Measurements from ENCODE around the gene IQCH. TPM values are rescaled to one million over a fixed set of nuclear protein-coding genes. Genes with fewer than 3 reads are reported as not detected.

The IQCH gene
- total RNA-seq, 2 donors from 2014 or later = 1.6 to 6.7 TPM

DNA sequence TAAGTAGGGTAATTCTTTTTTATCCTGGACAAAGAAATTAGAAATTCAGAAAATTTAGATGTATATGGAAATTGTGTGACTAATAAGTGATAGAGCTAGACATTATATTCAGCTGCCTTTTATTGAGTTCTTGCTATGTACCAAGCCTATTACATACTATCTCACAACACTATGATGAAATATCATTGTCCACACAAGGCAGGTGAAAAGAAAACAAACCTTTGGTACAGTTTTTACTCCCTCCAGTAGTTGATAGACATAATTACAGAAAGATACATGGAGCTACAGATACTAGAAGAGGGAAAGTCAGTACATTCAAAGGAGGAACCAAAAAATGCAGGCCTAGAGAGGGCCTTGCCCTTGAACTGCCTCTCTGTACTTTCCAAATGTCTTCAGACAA is 4.8 kb downstream of the IQCH start:
- H3K36me3 ChIP-seq (replicated peaks in 1 of 2; ENCODE audit: insufficient read depth in 1 of 2, low read depth in 2 of 2) = no peaks in the 10 kb centered on the region
- intact Hi-C loops (cut with DNase I) = no loop called here
- ATAC-seq (no peak), DNase-seq (no peak)
- TF ChIP-seq, protein P1, sequence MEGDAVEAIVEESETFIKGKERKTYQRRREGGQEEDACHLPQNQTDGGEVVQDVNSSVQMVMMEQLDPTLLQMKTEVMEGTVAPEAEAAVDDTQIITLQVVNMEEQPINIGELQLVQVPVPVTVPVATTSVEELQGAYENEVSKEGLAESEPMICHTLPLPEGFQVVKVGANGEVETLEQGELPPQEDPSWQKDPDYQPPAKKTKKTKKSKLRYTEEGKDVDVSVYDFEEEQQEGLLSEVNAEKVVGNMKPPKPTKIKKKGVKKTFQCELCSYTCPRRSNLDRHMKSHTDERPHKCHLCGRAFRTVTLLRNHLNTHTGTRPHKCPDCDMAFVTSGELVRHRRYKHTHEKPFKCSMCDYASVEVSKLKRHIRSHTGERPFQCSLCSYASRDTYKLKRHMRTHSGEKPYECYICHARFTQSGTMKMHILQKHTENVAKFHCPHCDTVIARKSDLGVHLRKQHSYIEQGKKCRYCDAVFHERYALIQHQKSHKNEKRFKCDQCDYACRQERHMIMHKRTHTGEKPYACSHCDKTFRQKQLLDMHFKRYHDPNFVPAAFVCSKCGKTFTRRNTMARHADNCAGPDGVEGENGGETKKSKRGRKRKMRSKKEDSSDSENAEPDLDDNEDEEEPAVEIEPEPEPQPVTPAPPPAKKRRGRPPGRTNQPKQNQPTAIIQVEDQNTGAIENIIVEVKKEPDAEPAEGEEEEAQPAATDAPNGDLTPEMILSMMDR (IDR thresholded peaks at IDR 0.05) = no peak
- TF ChIP-seq POLR2A (IDR thresholded peaks at IDR 0.05) = no peak
- H3K27me3 ChIP-seq = no peaks in the 10 kb centered on the region
- no peak overlapping the region for H3K27ac ChIP-seq
- H3K9me3 ChIP-seq = no peaks in the 10 kb centered on the region
- peaks cover 14% of the 10 kb centered on the region for H3K4me1 ChIP-seq
- H3K4me3 ChIP-seq = no peak overlapping the region

DNA sequence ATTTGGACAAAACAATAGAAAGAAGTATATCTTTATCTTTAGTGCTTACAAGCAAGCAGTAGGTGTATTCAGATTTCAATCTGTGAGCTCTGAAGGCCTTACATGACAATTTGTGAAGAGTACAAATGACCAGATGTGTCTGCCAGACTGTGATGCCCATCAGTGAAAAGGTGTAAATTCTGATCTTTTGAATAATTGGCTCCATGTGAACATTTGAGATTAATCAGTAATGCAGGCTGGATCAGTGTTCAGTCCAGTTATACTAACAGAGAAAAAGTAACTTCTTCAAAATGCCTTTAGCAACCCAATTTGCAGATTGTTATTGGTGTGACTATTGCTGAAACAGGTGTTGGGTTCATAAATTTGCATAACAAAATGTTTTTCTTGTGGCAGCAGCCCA is 5.2 kb downstream of the IQCH start:
- ATAC-seq = no peak

DNA sequence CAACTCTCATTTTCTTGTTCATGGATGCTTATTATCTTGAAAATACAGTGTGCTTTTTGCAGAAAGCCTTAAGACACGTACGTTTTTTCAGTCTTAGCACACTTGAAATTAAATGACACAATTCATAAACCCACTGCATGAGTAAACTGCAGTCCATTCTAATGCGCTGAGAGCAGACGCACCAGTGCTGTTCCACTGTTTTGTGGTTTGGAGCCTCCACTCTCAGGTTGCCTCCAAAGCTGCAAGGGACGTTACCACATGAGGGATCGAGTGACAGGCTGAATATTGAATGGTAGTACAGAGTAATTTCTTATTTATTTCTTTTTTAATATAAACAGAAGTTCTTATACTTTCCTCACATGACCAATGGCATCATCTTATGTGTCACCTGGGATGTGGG is 12.3 kb downstream of the IQCH start:
- no peak overlapping the region for H3K27ac ChIP-seq
- no peaks in the 10 kb centered on the region for H3K36me3 ChIP-seq (replicated peaks in 1 of 2; ENCODE audit: insufficient read depth in 1 of 2, low read depth in 2 of 2)
- DNase-seq (no peak), ATAC-seq (no peak)
- intact Hi-C loops (cut with DNase I) = no loop called here
- no peaks in the 10 kb centered on the region for H3K9me3 ChIP-seq
- H3K4me3 ChIP-seq = no peak overlapping the region
- TF ChIP-seq, protein P1 (IDR thresholded peaks at IDR 0.05) = no peak
- TF ChIP-seq POLR2A (IDR thresholded peaks at IDR 0.05) = no peak
- no peaks in the 10 kb centered on the region for H3K27me3 ChIP-seq
- no peaks in the 10 kb centered on the region for H3K4me1 ChIP-seq
- 92 to 93% methylated on average over 6 of the region's 6 CpGs for WGBS, 2 donors

More for the DNA sequence above, 5.2 kb downstream of the IQCH start:
- no peak for TF ChIP-seq POLR2A (IDR thresholded peaks at IDR 0.05)
- TF ChIP-seq, protein P1 (IDR thresholded peaks at IDR 0.05) = no peak
- DNase-seq = no peak
- intact Hi-C loops (cut with DNase I) = no loop called here
- no peaks in the 10 kb centered on the region for H3K36me3 ChIP-seq (replicated peaks in 1 of 2; ENCODE audit: insufficient read depth in 1 of 2, low read depth in 2 of 2)
- H3K4me3 ChIP-seq = no peak overlapping the region
- peaks cover 14% of the 10 kb centered on the region for H3K4me1 ChIP-seq
- H3K27ac ChIP-seq = no peak overlapping the region
- no peaks in the 10 kb centered on the region for H3K27me3 ChIP-seq
- H3K9me3 ChIP-seq = no peaks in the 10 kb centered on the region

DNA sequence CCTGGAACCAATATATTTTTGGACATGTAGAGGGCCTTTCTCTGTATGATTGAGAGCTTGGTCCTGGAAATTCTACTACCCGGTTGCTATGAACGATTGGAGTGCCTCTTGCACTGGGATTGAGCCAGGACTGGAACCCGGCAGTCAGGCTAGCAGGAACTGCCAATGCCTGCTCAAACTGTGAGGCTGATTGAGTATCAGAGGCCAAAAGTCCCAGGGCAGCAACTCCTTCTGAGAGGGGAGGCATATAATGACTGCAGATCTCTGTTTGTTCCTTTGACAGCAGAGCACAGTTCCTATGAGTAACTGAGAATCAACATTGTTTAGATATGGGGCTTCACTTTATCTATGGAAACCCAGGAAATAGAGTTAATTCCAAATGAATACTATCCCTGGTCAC is 12.9 kb downstream of the IQCH start:
- TF ChIP-seq, protein P1 (IDR thresholded peaks at IDR 0.05) = no peak
- no peak for TF ChIP-seq POLR2A (IDR thresholded peaks at IDR 0.05)
- intact Hi-C loops (cut with DNase I) = no loop called here
- Histone ChIP-seq H3K36me3 (replicated peaks in 1 of 2; ENCODE audit: insufficient read depth in 1 of 2, low read depth in 2 of 2) (no peaks in the 10 kb centered on the region), H3K27ac (no peak overlapping the region), H3K27me3 (no peaks in the 10 kb centered on the region), H3K9me3 (no peaks in the 10 kb centered on the region), H3K4me3 (no peak overlapping the region), H3K4me1 (no peaks in the 10 kb centered on the region)
- DNase-seq = no peak
- 64 to 73% methylated on average over 3 of the region's 3 CpGs for WGBS, 2 donors
- no peak for ATAC-seq

Measured in body of pancreas (tissue), 4 donors.